ENCODE measurements around the gene CANT1. TPM values are rescaled to one million over a fixed set of nuclear protein-coding genes. Genes with fewer than 3 reads are reported as not detected.
"Not testable (repeated sequence)": the region's sequence is repeated elsewhere in the genome, so short reads cannot be mapped to it uniquely, and the experiment has no call there.

Gene CANT1
- total and polyA plus RNA-seq, 2 donors: 20.9 to 32.1 TPM

- no peak overlapping the region for H3K27ac ChIP-seq (ENCODE audit: low read depth)
- no peak overlapping the region for H3K4me3 ChIP-seq (ENCODE audit: low read depth, low read length)
- DNase-seq (ENCODE audit: extremely low spot score): no peak
- H3K36me3 ChIP-seq (ENCODE audit: insufficient read depth): no peaks in the 10 kb centered on the region
- 83% methylated on average over 7 of the region's 7 CpGs for WGBS
- no peaks in the 10 kb centered on the region for H3K4me1 ChIP-seq (ENCODE audit: insufficient read depth)
Observed at GRCh38 chr17:78958641-78959127, 50.9 kb downstream of the CANT1 start.

GRCh38 chr17:78957128-78957527 lies 52.4 kb downstream of the CANT1 start:
- Histone ChIP-seq H3K27ac (ENCODE audit: low read depth) (no peak overlapping the region), H3K4me1 (ENCODE audit: insufficient read depth) (no peaks in the 10 kb centered on the region), H3K36me3 (ENCODE audit: insufficient read depth) (no peaks in the 10 kb centered on the region), H3K4me3 (ENCODE audit: low read depth, low read length) (no peak overlapping the region)
- WGBS: 54% methylated on average over 12 of the region's 12 CpGs
- no peak for DNase-seq (ENCODE audit: extremely low spot score)

GRCh38 chr17:78956254-78956653 lies 53.3 kb downstream of the CANT1 start:
- no peak for DNase-seq (ENCODE audit: extremely low spot score)
- no peak overlapping the region for H3K27ac ChIP-seq (ENCODE audit: low read depth)
- 88% methylated on average over 11 of the region's 11 CpGs for WGBS
- no peaks in the 10 kb centered on the region for H3K4me1 ChIP-seq (ENCODE audit: insufficient read depth)
- H3K4me3 ChIP-seq (ENCODE audit: low read depth, low read length): no peak overlapping the region
- H3K36me3 ChIP-seq (ENCODE audit: insufficient read depth): no peaks in the 10 kb centered on the region

- Histone ChIP-seq H3K36me3 (ENCODE audit: insufficient read depth) (no peaks in the 10 kb centered on the region), H3K4me1 (ENCODE audit: insufficient read depth) (no peaks in the 10 kb centered on the region), H3K4me3 (ENCODE audit: low read depth, low read length) (no peak overlapping the region), H3K27ac (ENCODE audit: low read depth) (no peak overlapping the region)
- no peak for DNase-seq (ENCODE audit: extremely low spot score)
- WGBS: 94% methylated on average over 14 of the region's 14 CpGs
Observed at GRCh38 chr17:78954684-78955083, 54.9 kb downstream of the CANT1 start.

- Histone ChIP-seq H3K4me3 (ENCODE audit: low read depth, low read length) (no peak overlapping the region), H3K36me3 (ENCODE audit: insufficient read depth) (no peaks in the 10 kb centered on the region), H3K4me1 (ENCODE audit: insufficient read depth) (no peaks in the 10 kb centered on the region), H3K27ac (ENCODE audit: low read depth) (no peak overlapping the region)
- WGBS: 71% methylated on average over 29 of the region's 29 CpGs
- DNase-seq (ENCODE audit: extremely low spot score): no peak
Observed at GRCh38 chr17:78953356-78954350, 55.9 kb downstream of the CANT1 start.

GRCh38 chr17:78952706-78953105 lies 56.9 kb downstream of the CANT1 start:
- DNase-seq (ENCODE audit: extremely low spot score): no peak
- Histone ChIP-seq H3K36me3 (ENCODE audit: insufficient read depth) (no peaks in the 10 kb centered on the region), H3K4me1 (ENCODE audit: insufficient read depth) (no peaks in the 10 kb centered on the region), H3K27ac (ENCODE audit: low read depth) (no peak overlapping the region), H3K4me3 (ENCODE audit: low read depth, low read length) (no peak overlapping the region)
- 79% methylated on average over 10 of the region's 10 CpGs for WGBS

GRCh38 chr17:78951967-78952551 lies 57.5 kb downstream of the CANT1 start:
- Histone ChIP-seq H3K4me1 (ENCODE audit: insufficient read depth) (no peaks in the 10 kb centered on the region), H3K27ac (ENCODE audit: low read depth) (peak overlapping the region; percentile 53), H3K4me3 (ENCODE audit: low read depth, low read length) (no peak overlapping the region), H3K36me3 (ENCODE audit: insufficient read depth) (no peaks in the 10 kb centered on the region)
- DNase-seq (ENCODE audit: extremely low spot score): no peak
- 37% methylated on average over 12 of the region's 12 CpGs for WGBS

GRCh38 chr17:78950870-78951269 lies 58.7 kb downstream of the CANT1 start:
- Histone ChIP-seq H3K4me1 (ENCODE audit: insufficient read depth) (no peaks in the 10 kb centered on the region), H3K4me3 (ENCODE audit: low read depth, low read length) (no peak overlapping the region), H3K27ac (ENCODE audit: low read depth) (no peak overlapping the region), H3K36me3 (ENCODE audit: insufficient read depth) (no peaks in the 10 kb centered on the region)
- DNase-seq (ENCODE audit: extremely low spot score): no peak
- 98% methylated on average over 2 of the region's 2 CpGs for WGBS

- H3K4me1 ChIP-seq (ENCODE audit: insufficient read depth): no peaks in the 10 kb centered on the region
- H3K4me3 ChIP-seq (ENCODE audit: low read depth, low read length): no peak overlapping the region
- WGBS: 73% methylated on average over 18 of the region's 18 CpGs
- H3K36me3 ChIP-seq (ENCODE audit: insufficient read depth): no peaks in the 10 kb centered on the region
- DNase-seq (ENCODE audit: extremely low spot score): no peak
- no peak overlapping the region for H3K27ac ChIP-seq (ENCODE audit: low read depth)
Observed at GRCh38 chr17:78947235-78948149, 62.1 kb downstream of the CANT1 start.

GRCh38 chr17:78946631-78947030 lies 62.9 kb downstream of the CANT1 start:
- H3K27ac ChIP-seq (ENCODE audit: low read depth): no peak overlapping the region
- H3K4me1 ChIP-seq (ENCODE audit: insufficient read depth): no peaks in the 10 kb centered on the region
- DNase-seq (ENCODE audit: extremely low spot score): no peak
- WGBS: 91% methylated on average over 8 of the region's 8 CpGs
- no peaks in the 10 kb centered on the region for H3K36me3 ChIP-seq (ENCODE audit: insufficient read depth)
- H3K4me3 ChIP-seq (ENCODE audit: low read depth, low read length): no peak overlapping the region

GRCh38 chr17:78946131-78946530 lies 63.4 kb downstream of the CANT1 start:
- Histone ChIP-seq H3K4me3 (ENCODE audit: low read depth, low read length) (no peak overlapping the region), H3K4me1 (ENCODE audit: insufficient read depth) (no peaks in the 10 kb centered on the region), H3K27ac (ENCODE audit: low read depth) (no peak overlapping the region), H3K36me3 (ENCODE audit: insufficient read depth) (no peaks in the 10 kb centered on the region)
- 84% methylated on average over 7 of the region's 7 CpGs for WGBS
- DNase-seq (ENCODE audit: extremely low spot score): no peak

- 93% methylated on average over 12 of the region's 12 CpGs for WGBS
- not testable (repeated sequence) for DNase-seq (ENCODE audit: extremely low spot score); H3K4me1 ChIP-seq (ENCODE audit: insufficient read depth); H3K27ac ChIP-seq (ENCODE audit: low read depth); H3K4me3 ChIP-seq (ENCODE audit: low read depth, low read length); H3K36me3 ChIP-seq (ENCODE audit: insufficient read depth)
Observed at GRCh38 chr17:78945455-78945854, 64.1 kb downstream of the CANT1 start.

GRCh38 chr17:78944956-78945355 lies 64.6 kb downstream of the CANT1 start:
- H3K36me3 ChIP-seq (ENCODE audit: insufficient read depth): no peaks in the 10 kb centered on the region
- DNase-seq (ENCODE audit: extremely low spot score): no peak
- no peak overlapping the region for H3K27ac ChIP-seq (ENCODE audit: low read depth)
- WGBS: 83% methylated on average over 10 of the region's 10 CpGs
- no peak overlapping the region for H3K4me3 ChIP-seq (ENCODE audit: low read depth, low read length)
- H3K4me1 ChIP-seq (ENCODE audit: insufficient read depth): no peaks in the 10 kb centered on the region
